Natural killer cell treated with Interleukin-12 subunit alpha and Interleukin-12 subunit beta and Interleukin-15 and Interleukin-18, amount 100 ng/mL, for 72 hours (primary cell): ENCODE data around the gene WTIP. TPM values are rescaled to one million over a fixed set of nuclear protein-coding genes. Genes with fewer than 3 reads are reported as not detected.
A peak's percentile ranks its signal among the peaks of the same experiment; 100 is the strongest.
"Not testable (repeated sequence)": the region's sequence is repeated elsewhere in the genome, so short reads cannot be mapped to it uniquely, and the experiment has no call there.

Experiments used
- ATAC-seq, 2 donors: fragments of 150-1000 bp; cut with Tn5 transposase in 1 of 2; sonication (Bioruptor Pico), chemical (Tn5 transposase) in 1 of 2; 2 replicates each; pipeline ENCODE4 v1.10.0; 2021
- DNase-seq: peaks from one replicate; pipeline ENCODE4 v3.0.0; 2022; ENCODE audit warnings: low spot score
- H3K27ac Mint-ChIP-seq, 2 donors: 1 replicate in 1 of 2; 2 replicates in 1 of 2; pipeline ENCODE4 v1.8.0; 2022; ENCODE audit warnings: mixed read lengths in 2 of 2, mild to moderate bottlenecking in 1 of 2, moderate library complexity in 1 of 2
- H3K27me3 Mint-ChIP-seq, 2 donors: 1 replicate in 1 of 2; 2 replicates in 1 of 2; pipeline ENCODE4 v1.8.0; 2022; ENCODE audit warnings: mixed read lengths in 2 of 2
- H3K36me3 Mint-ChIP-seq: one replicate; pipeline ENCODE4 v1.8.0; 2022; ENCODE audit warnings: mixed read lengths
- H3K4me1 Mint-ChIP-seq, 2 donors: 1 replicate in 1 of 2; 2 replicates in 1 of 2; pipeline ENCODE4 v1.8.0; 2022; ENCODE audit warnings: low read depth in 2 of 2, mixed read lengths in 2 of 2, mild to moderate bottlenecking in 1 of 2
- H3K4me3 Mint-ChIP-seq: one replicate; pipeline ENCODE4 v1.8.0; 2022; ENCODE audit warnings: mixed read lengths
- H3K9me3 Mint-ChIP-seq: 2 replicates; pipeline ENCODE4 v1.8.0; 2022; ENCODE audit warnings: mixed read lengths
- total RNA-seq, 2 donors: library from RNA; stranded (reverse); gene quantifications; one replicate each; pipeline ENCODE4 v1.2.3, GENCODE V29; 2022

The WTIP gene
- total RNA-seq, 2 donors from 2014 or later, result 1.1 to 1.2 TPM

DNA sequence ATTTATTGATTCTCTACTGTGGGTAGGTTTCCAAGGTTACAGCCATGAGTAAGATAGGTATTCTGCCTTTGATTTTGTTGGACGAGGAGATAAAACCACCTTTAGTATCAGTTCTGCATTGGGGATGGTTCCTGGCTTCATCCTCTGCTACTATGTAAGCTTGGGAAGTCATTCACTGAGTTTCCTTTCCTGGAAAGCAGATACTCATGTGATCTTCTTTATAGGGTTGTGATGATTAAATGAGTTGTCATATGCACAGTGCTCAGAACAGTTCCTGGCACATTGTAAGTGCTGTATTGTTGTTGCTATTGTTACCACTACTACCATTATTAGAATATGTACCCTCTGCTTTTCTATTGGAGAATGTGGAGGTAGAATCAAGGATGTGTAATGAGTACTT lies 13.1 kb upstream of the WTIP start:
- peaks cover 26% of the 10 kb centered on the region for H3K36me3 Mint-ChIP-seq

DNA sequence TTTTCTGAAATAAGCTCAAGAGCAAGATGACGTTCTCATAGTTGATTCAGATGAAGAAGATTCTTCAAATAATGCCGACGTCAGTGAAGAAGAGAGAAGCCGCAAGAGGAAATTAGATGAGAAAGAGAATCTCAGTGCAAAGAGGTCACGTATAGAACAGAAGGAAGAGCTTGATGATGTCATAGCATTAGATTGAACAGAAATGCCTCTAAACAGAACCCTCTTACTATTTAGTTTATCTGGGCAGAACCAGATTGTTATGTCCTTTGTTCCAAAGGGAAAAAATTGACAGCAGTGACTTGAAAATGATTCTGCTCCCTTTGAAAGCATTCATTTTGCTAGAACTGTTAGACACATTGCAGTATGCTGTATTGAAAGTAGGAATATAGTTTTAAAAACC lies 12.5 kb upstream of the WTIP start:
- not testable (repeated sequence) for H3K27ac Mint-ChIP-seq, ATAC-seq, H3K9me3 Mint-ChIP-seq, H3K4me1 Mint-ChIP-seq, H3K27me3 Mint-ChIP-seq, H3K4me3 Mint-ChIP-seq, DNase-seq
- H3K36me3 Mint-ChIP-seq, result peaks cover 26% of the 10 kb centered on the region

More for the DNA sequence above, 13.1 kb upstream of the WTIP start:
- no peaks in the 10 kb centered on the region for H3K9me3 Mint-ChIP-seq
- H3K27me3 Mint-ChIP-seq, result no peaks in the 10 kb centered on the region
- H3K27ac Mint-ChIP-seq, result no peak overlapping the region
- H3K4me3 Mint-ChIP-seq, result no peak overlapping the region
- peaks cover 0 to 3% of the 10 kb centered on the region in 2 donors for H3K4me1 Mint-ChIP-seq
- ATAC-seq (no peak), DNase-seq (no peak)

- H3K9me3 Mint-ChIP-seq, result no peaks in the 10 kb centered on the region
- no peaks in the 10 kb centered on the region for H3K27me3 Mint-ChIP-seq
- peak overlapping the region in 1 of 2 donors; percentile 73 for H3K27ac Mint-ChIP-seq
- peaks cover 3 to 4% of the 10 kb centered on the region in 2 donors for H3K4me1 Mint-ChIP-seq
- no peak overlapping the region for H3K4me3 Mint-ChIP-seq
- ATAC-seq (no peak), DNase-seq (no peak)
- peaks cover 26% of the 10 kb centered on the region for H3K36me3 Mint-ChIP-seq
Observed at GRCh38 chr19:34471906-34472700, 9.5 kb upstream of the WTIP start.

- DNase-seq, result no peak
- Mint-ChIP-seq H3K9me3 (no peaks in the 10 kb centered on the region), H3K27me3 (peaks cover 0 to 4% of the 10 kb centered on the region in 2 donors), H3K4me3 (no peak overlapping the region), H3K36me3 (peaks cover 14% of the 10 kb centered on the region), H3K4me1 (peaks cover 0 to 4% of the 10 kb centered on the region in 2 donors), H3K27ac (no peak overlapping the region)
- ATAC-seq, result no peak
Observed at GRCh38 chr19:34474233-34474989, 7.1 kb upstream of the WTIP start.

- peaks cover 14% of the 10 kb centered on the region for H3K36me3 Mint-ChIP-seq
- H3K27ac Mint-ChIP-seq, result no peak overlapping the region
- H3K4me1 Mint-ChIP-seq, result peaks cover 0 to 4% of the 10 kb centered on the region in 2 donors
Observed at GRCh38 chr19:34475026-34475974, 6.3 kb upstream of the WTIP start.

DNA sequence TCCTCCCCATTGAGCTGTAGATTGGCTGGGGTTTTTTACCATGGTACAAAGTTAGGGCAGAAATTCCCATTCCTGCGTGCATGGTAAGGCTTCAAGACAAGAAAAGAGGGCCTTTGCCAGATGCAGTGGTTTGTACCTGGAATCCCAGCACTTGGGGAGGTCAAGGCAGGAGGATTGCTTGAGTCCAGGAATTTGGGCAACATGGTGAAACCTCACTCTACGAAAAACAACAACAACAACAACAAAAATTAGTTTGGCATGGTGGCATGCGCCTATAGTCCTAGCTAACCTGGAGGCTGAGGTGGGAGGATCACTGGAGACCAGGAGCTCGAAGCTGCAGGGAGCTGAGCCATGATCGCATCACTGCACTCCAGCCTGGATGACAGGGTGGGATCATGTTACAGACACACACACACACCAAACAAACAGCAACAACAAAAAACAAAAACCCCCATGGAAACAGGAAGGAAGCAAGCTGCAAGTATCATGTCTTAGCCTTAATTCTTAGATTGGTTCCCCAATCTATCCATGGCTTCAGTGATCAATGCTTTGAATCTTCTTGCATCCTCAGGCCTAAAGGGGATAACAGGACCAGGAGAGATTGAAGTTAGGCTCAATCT lies 5.5 kb upstream of the WTIP start:
- Mint-ChIP-seq H3K27me3 (peaks cover 0 to 10% of the 10 kb centered on the region in 2 donors), H3K4me1 (peaks cover 0 to 4% of the 10 kb centered on the region in 2 donors), H3K36me3 (peaks cover 14% of the 10 kb centered on the region), H3K27ac (no peak overlapping the region), H3K9me3 (no peaks in the 10 kb centered on the region), H3K4me3 (no peak overlapping the region)
- no peak for DNase-seq
- ATAC-seq, result no peak

More at GRCh38 chr19:34475026-34475974, 6.3 kb upstream of the WTIP start:
- Mint-ChIP-seq H3K4me3 (no peak overlapping the region), H3K27me3 (peaks cover 0 to 9% of the 10 kb centered on the region in 2 donors), H3K9me3 (no peaks in the 10 kb centered on the region)
- DNase-seq (no peak), ATAC-seq (peak in 1 of 2 donors; percentile 66)

DNA sequence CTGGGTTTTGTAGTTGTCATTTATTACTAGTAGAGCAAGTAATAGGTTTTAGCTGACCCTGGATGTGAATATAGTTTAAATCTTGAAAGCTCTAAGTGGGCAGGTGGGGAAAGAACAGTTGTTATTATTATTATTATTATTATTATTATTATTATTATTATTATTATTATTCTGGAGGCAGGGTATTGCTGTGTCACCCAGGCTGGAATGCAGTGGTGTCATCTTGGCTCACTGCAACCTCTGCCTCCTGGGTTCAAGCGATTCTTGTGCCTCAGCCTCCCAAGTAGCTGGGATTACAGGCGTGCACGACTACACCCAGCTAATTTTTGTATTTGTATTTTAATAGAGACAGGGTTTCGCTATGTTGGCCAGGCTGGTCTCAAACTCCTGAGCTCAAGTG lies 3.1 kb upstream of the WTIP start:
- not testable (repeated sequence) for DNase-seq, H3K27ac Mint-ChIP-seq, H3K9me3 Mint-ChIP-seq, ATAC-seq, H3K4me3 Mint-ChIP-seq, H3K36me3 Mint-ChIP-seq
- H3K27me3 Mint-ChIP-seq, result peaks cover 10 to 17% of the 10 kb centered on the region in 2 donors
- peaks cover 4 to 11% of the 10 kb centered on the region in 2 donors for H3K4me1 Mint-ChIP-seq

DNA sequence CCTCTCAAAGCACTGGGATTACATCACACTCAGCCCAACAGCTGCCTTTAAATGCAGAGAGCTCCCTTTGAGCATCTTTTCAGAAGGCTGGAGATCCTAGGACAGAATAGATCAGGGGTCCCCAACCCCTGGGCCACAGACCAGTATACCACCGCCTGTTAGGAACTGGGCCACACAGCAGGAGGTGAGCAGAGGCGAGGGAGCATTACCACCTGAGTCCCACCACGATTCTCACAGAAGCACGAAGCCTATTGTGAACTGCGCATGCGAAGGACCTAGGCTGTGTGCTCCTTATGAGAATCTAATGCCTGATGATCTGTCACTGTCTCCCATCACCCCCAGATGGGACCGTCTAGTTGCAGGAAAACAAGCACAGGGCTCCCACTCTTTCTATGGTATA lies 2.2 kb upstream of the WTIP start:
- H3K27me3 Mint-ChIP-seq, result peaks cover 13 to 23% of the 10 kb centered on the region in 2 donors
- ATAC-seq, result no peak
- peaks cover 4 to 11% of the 10 kb centered on the region in 2 donors for H3K4me1 Mint-ChIP-seq
- no peaks in the 10 kb centered on the region for H3K9me3 Mint-ChIP-seq
- H3K27ac Mint-ChIP-seq, result no peak overlapping the region
- H3K4me3 Mint-ChIP-seq, result no peak overlapping the region
- no peak for DNase-seq
- H3K36me3 Mint-ChIP-seq, result no peaks in the 10 kb centered on the region

DNA sequence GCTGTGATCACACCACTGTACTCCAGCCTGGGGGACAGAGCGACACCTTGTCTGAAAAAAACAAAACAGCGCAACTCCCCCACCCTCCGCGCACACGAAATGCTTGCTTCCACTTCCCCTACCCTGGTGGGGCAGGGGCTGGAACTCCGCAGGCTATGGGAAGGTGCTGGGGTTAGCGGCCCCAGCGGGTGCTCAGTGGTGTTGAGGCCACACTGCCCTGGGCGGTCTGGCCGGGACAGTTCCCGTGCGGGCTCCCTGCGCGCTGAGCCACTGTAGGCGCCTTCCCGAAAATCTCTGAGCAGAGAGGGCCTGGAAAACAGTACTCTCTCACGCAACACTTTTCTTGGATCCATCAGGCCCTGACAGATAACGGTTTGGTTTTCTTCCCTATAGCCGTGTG lies 1.1 kb upstream of the WTIP start:
- DNase-seq, result no peak

GRCh38 chr19:34481861-34482379 lies 362 bp downstream of the WTIP start:
- Mint-ChIP-seq H3K27ac (no peak overlapping the region), H3K9me3 (no peaks in the 10 kb centered on the region), H3K4me1 (peaks cover 6% of the 10 kb centered on the region in 2 donors), H3K4me3 (no peak overlapping the region), H3K27me3 (peaks cover 26 to 34% of the 10 kb centered on the region in 2 donors), H3K36me3 (no peaks in the 10 kb centered on the region)
- peak in 1 of 2 donors; percentile 20 for ATAC-seq
- no peak for DNase-seq

More for the DNA sequence above, 1.1 kb upstream of the WTIP start:
- H3K36me3 Mint-ChIP-seq, result no peaks in the 10 kb centered on the region
- no peak for ATAC-seq
- H3K9me3 Mint-ChIP-seq, result no peaks in the 10 kb centered on the region
- H3K4me1 Mint-ChIP-seq, result peaks cover 4 to 6% of the 10 kb centered on the region in 2 donors
- peaks cover 13 to 25% of the 10 kb centered on the region in 2 donors for H3K27me3 Mint-ChIP-seq
- H3K27ac Mint-ChIP-seq, result no peak overlapping the region
- no peak overlapping the region for H3K4me3 Mint-ChIP-seq

GRCh38 chr19:34482380-34483250 lies 1.1 kb downstream of the WTIP start:
- Mint-ChIP-seq H3K27me3 (peaks cover 26 to 34% of the 10 kb centered on the region in 2 donors), H3K36me3 (no peaks in the 10 kb centered on the region), H3K27ac (no peak overlapping the region), H3K4me1 (peaks cover 6% of the 10 kb centered on the region in 2 donors), H3K4me3 (peak overlapping the region; percentile 4), H3K9me3 (no peaks in the 10 kb centered on the region)
- ATAC-seq, result no peak
- DNase-seq, result no peak

- peaks cover 6% of the 10 kb centered on the region in 2 donors for H3K4me1 Mint-ChIP-seq
- no peaks in the 10 kb centered on the region for H3K9me3 Mint-ChIP-seq
- H3K27me3 Mint-ChIP-seq, result peaks cover 26 to 30% of the 10 kb centered on the region in 2 donors
- ATAC-seq (no peak), DNase-seq (no peak)
- no peak overlapping the region for H3K4me3 Mint-ChIP-seq
- no peaks in the 10 kb centered on the region for H3K36me3 Mint-ChIP-seq
- H3K27ac Mint-ChIP-seq, result no peak overlapping the region
Observed at GRCh38 chr19:34484328-34484727, 2.8 kb downstream of the WTIP start.
